Osteocyte (in vitro differentiated cells): ENCODE data around the gene CCDC47. TPM values are rescaled to one million over a fixed set of nuclear protein-coding genes. Genes with fewer than 3 reads are reported as not detected.

ENCODE experiments used
- DNase-seq: peaks from one replicate; pipeline ENCODE4 v3.0.0; 2021; ENCODE audit warnings: mixed read lengths; ENCODE audit not compliant: unreplicated experiment; ENCODE audit errors: extremely low spot score
- H3K27ac Mint-ChIP-seq: one replicate; pipeline ENCODE4 v1.8.0; 2021; ENCODE audit warnings: mild to moderate bottlenecking, mixed read lengths; ENCODE audit not compliant: unreplicated experiment
- H3K27me3 Mint-ChIP-seq: one replicate; pipeline ENCODE4 v1.8.0; 2021; ENCODE audit warnings: mixed read lengths; ENCODE audit not compliant: unreplicated experiment
- H3K36me3 Mint-ChIP-seq: one replicate; pipeline ENCODE4 v1.8.0; 2021; ENCODE audit warnings: mixed read lengths; ENCODE audit not compliant: unreplicated experiment
- H3K4me1 Mint-ChIP-seq: one replicate; pipeline ENCODE4 v1.8.0; 2021; ENCODE audit warnings: mixed read lengths; ENCODE audit not compliant: unreplicated experiment
- H3K4me3 Mint-ChIP-seq: one replicate; pipeline ENCODE4 v1.8.0; 2021; ENCODE audit warnings: mild to moderate bottlenecking, moderate library complexity, mixed read lengths; ENCODE audit not compliant: unreplicated experiment
- H3K9me3 Mint-ChIP-seq: one replicate; pipeline ENCODE4 v1.8.0; 2021; ENCODE audit warnings: mixed read lengths; ENCODE audit not compliant: unreplicated experiment
- total RNA-seq: library from RNA; stranded (reverse); gene quantifications from 2 replicates; pipeline ENCODE4 v1.2.1, GENCODE V29; 2021
- TF ChIP-seq, protein P1 (sequence below): fragments of 200-600 bp; sonication (generic); IDR thresholded peaks from 2 replicates; pipeline ENCODE4 v1.5.0; 2021; ENCODE audit warnings: antibody characterized with exemption, mild to moderate bottlenecking, moderate library complexity

CCDC47 gene
- total RNA-seq, 1 donor from 2014 or later = 80.6 TPM

- peaks cover 36% of the 10 kb centered on the region for H3K36me3 Mint-ChIP-seq
- TF ChIP-seq, protein P1, sequence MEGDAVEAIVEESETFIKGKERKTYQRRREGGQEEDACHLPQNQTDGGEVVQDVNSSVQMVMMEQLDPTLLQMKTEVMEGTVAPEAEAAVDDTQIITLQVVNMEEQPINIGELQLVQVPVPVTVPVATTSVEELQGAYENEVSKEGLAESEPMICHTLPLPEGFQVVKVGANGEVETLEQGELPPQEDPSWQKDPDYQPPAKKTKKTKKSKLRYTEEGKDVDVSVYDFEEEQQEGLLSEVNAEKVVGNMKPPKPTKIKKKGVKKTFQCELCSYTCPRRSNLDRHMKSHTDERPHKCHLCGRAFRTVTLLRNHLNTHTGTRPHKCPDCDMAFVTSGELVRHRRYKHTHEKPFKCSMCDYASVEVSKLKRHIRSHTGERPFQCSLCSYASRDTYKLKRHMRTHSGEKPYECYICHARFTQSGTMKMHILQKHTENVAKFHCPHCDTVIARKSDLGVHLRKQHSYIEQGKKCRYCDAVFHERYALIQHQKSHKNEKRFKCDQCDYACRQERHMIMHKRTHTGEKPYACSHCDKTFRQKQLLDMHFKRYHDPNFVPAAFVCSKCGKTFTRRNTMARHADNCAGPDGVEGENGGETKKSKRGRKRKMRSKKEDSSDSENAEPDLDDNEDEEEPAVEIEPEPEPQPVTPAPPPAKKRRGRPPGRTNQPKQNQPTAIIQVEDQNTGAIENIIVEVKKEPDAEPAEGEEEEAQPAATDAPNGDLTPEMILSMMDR = no peak
- H3K9me3 Mint-ChIP-seq = no peaks in the 10 kb centered on the region
These were observed 20.7 kb downstream of the CCDC47 start for GRCh38 chr17:63752707-63753106.

DNA sequence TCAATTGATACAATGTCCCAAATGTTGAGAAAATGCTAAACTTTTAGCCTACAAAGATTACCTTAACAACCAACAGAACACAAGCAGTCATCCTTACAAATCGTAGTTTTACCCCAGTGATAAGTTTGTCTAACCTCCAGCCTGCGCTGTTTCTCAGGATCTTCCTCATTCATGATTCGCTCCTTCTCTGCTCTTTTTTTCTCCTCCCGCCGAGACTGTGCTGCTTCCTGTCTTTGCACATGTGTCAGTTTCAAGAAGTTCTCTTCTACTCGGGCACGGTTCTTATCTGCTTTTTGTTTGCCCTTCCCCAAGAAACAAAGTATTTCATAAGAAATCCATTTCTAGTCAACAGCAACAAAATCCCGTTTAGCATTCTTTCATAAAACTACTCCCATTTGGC is 21.6 kb downstream of the CCDC47 start:
- no peaks in the 10 kb centered on the region for H3K9me3 Mint-ChIP-seq
- TF ChIP-seq, protein P1 = no peak
- no peak overlapping the region for H3K27ac Mint-ChIP-seq
- no peak for DNase-seq
- H3K36me3 Mint-ChIP-seq = peaks cover 38% of the 10 kb centered on the region
- H3K27me3 Mint-ChIP-seq = no peaks in the 10 kb centered on the region
- no peaks in the 10 kb centered on the region for H3K4me1 Mint-ChIP-seq
- H3K4me3 Mint-ChIP-seq = no peak overlapping the region

More at GRCh38 chr17:63752707-63753106, 20.7 kb downstream of the CCDC47 start:
- Mint-ChIP-seq H3K4me3 (no peak overlapping the region), H3K4me1 (no peaks in the 10 kb centered on the region), H3K27ac (no peak overlapping the region), H3K27me3 (no peaks in the 10 kb centered on the region)
- DNase-seq = no peak

DNA sequence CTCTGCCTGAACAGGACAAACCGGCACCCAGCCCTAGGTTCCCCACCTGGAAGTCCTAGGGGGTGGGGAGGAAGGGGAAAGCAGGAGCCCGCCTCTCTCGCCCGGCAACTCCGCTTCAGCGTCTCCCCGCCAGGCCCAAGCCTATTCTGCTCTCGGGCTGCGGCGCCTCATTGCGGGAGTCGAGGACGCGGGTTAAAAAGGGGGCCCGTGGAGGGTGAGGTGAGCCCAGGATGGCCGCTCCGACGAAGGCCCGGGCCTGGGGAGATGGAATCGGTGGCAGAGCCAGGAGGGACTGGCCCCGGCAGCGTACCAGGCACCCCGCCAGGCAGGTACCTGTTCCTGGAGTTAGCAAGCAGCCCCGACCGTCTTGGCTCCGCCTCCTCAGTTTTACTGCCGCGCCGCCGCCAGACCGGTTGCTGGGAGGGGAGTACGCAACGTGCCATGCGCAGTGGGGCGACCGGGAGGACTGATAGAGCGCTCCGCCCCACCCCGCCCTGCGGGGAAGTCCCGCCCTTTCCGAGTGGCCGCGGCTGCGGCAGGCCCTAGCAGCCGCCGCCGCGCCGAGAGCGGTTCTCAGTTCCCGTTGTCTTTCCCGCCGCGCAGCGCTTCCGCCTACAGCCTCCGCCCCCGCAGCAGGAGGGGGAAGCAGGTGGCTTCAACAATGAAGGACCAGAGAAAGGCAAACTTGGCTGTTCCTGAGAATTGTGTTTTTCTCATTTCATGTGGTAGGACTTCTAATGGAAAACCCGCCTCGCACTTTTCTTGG is 31.8 kb downstream of the CCDC47 start, which contains the start of gene STRADA:
STRADA (minus strand) TSS at position 392 of the 766 bp plus-strand sequence. CDS start 13,430 bp downstream, outside the sequence.
- H3K27ac Mint-ChIP-seq = peak within 1 kb of the TSS; percentile 94
- peaks cover 19% of the 10 kb centered on the region for H3K4me1 Mint-ChIP-seq
- no peaks in the 10 kb centered on the region for H3K9me3 Mint-ChIP-seq
- DNase-seq = peak; percentile 99
- H3K36me3 Mint-ChIP-seq = peaks cover 10% of the 10 kb centered on the region
- TF ChIP-seq, protein P1 = no peak
- H3K4me3 Mint-ChIP-seq = peak within 1 kb of the TSS; percentile 90
- no peaks in the 10 kb centered on the region for H3K27me3 Mint-ChIP-seq

GRCh38 chr17:63741143-63741407 is 32.3 kb downstream of the CCDC47 start:
- DNase-seq = no peak
- H3K4me3 Mint-ChIP-seq = peak overlapping the region; percentile 90
- H3K27me3 Mint-ChIP-seq = no peaks in the 10 kb centered on the region
- H3K27ac Mint-ChIP-seq = peak overlapping the region; percentile 94
- no peaks in the 10 kb centered on the region for H3K9me3 Mint-ChIP-seq
- TF ChIP-seq, protein P1 = no peak
- H3K4me1 Mint-ChIP-seq = peaks cover 19% of the 10 kb centered on the region
- H3K36me3 Mint-ChIP-seq = peaks cover 7% of the 10 kb centered on the region

- H3K4me1 Mint-ChIP-seq = peaks cover 19% of the 10 kb centered on the region
- no peaks in the 10 kb centered on the region for H3K9me3 Mint-ChIP-seq
- peaks cover 2% of the 10 kb centered on the region for H3K36me3 Mint-ChIP-seq
- H3K4me3 Mint-ChIP-seq = peak overlapping the region; percentile 90
- no peaks in the 10 kb centered on the region for H3K27me3 Mint-ChIP-seq
- peak overlapping the region; percentile 94 for H3K27ac Mint-ChIP-seq
- no peak for DNase-seq
- TF ChIP-seq, protein P1 = no peak
These were observed 32.8 kb downstream of the CCDC47 start for GRCh38 chr17:63740464-63741142.
